SK-N-SH (cell line): ENCODE results near the gene PAPSS2.

Experiments used
- CTCF ChIP-seq: fragments of 200-600 bp; sonication (generic); IDR thresholded peaks from 2 replicates; pipeline ENCODE4 v1.6.1; 2017; ENCODE audit warnings: antibody characterized with exemption, mild to moderate bottlenecking, moderate library complexity
- EZH2phosphoT487 ChIP-seq: fragments of 200-600 bp; sonication (generic); IDR thresholded peaks from 2 replicates; pipeline ENCODE4 v1.6.1; 2017; ENCODE audit warnings: low read depth, mixed run types, mild to moderate bottlenecking, antibody characterized with exemption, moderate library complexity, borderline replicate concordance
- MXI1 ChIP-seq: IDR thresholded peaks from 2 replicates; pipeline ENCODE4 v1.6.1; 2012; ENCODE audit warnings: mild to moderate bottlenecking, low read depth, low read length, improper control_type of control experiment
- USF2 ChIP-seq: fragments of 150-350 bp; IDR thresholded peaks from 2 replicates; pipeline ENCODE4 v1.6.1; 2017; ENCODE audit warnings: antibody characterized with exemption, low read length, low read depth, borderline replicate concordance

GRCh38 chr10:87702260-87702972 is 42.7 kb downstream of the PAPSS2 start:
- TF ChIP-seq CTCF, result no peak
- TF ChIP-seq USF2, result no peak
- no peak for TF ChIP-seq EZH2phosphoT487
- TF ChIP-seq MXI1, result no peak
